ENCODE data around the gene ABLIM1.
"Not testable (repeated sequence)": the region's sequence is repeated elsewhere in the genome, so short reads cannot be mapped to it uniquely, and the experiment has no call there.

ABLIM1 gene

GRCh38 chr10:114658175-114658574, at the start of gene ABLIM1:
Gene ABLIM1, minus strand, starts transcription at chr10:114658275. Its CDS starts 75 bp downstream, at chr10:114658200.
- intact Hi-C loops (cut with DNase I), result no loop called here
- no peak for DNase-seq

- intact Hi-C loops (cut with DNase I), result no loop called here
- DNase-seq, result no peak
Observed at GRCh38 chr10:114706458-114707055, 48.5 kb upstream of the ABLIM1 start.

- intact Hi-C loops (cut with DNase I), result no loop called here
- no peak for DNase-seq
Observed at GRCh38 chr10:114704679-114705078, 46.6 kb upstream of the ABLIM1 start.

- intact Hi-C loops (cut with DNase I), result no loop called here
- DNase-seq, result no peak
Observed at GRCh38 chr10:114703377-114704107, 45.5 kb upstream of the ABLIM1 start.

GRCh38 chr10:114698271-114699061, 40.4 kb upstream of the ABLIM1 start:
- intact Hi-C loops (cut with DNase I), result no loop called here

GRCh38 chr10:114697061-114697598, 39.1 kb upstream of the ABLIM1 start:
- intact Hi-C loops (cut with DNase I), result no loop called here
- peak in 21 of 42 donors; percentile 4 to 73 (median 33) for DNase-seq

More at GRCh38 chr10:114698271-114699061, 40.4 kb upstream of the ABLIM1 start:
- no peak for DNase-seq

- intact Hi-C loops (cut with DNase I); DNase-seq: not testable (repeated sequence)
Observed at GRCh38 chr10:114696301-114696700, 38.2 kb upstream of the ABLIM1 start.

- DNase-seq, result peak in 16 of 42 donors; percentile 14 to 59 (median 36)
- intact Hi-C loops (cut with DNase I), result no loop called here
Observed at GRCh38 chr10:114694752-114695151, 36.7 kb upstream of the ABLIM1 start.

- no peak for DNase-seq
- intact Hi-C loops (cut with DNase I), result no loop called here
Observed at GRCh38 chr10:114694062-114694461, 36.0 kb upstream of the ABLIM1 start.

- no peak for DNase-seq
- intact Hi-C loops (cut with DNase I), result no loop called here
Observed at GRCh38 chr10:114691442-114691941, 33.4 kb upstream of the ABLIM1 start.

- intact Hi-C loops (cut with DNase I), result no loop called here
- no peak for DNase-seq
Observed at GRCh38 chr10:114688786-114689185, 30.7 kb upstream of the ABLIM1 start.

- intact Hi-C loops (cut with DNase I), result no loop called here
- no peak for DNase-seq
Observed at GRCh38 chr10:114687459-114687858, 29.4 kb upstream of the ABLIM1 start.

- intact Hi-C loops (cut with DNase I), result no loop called here
- no peak for DNase-seq
Observed at GRCh38 chr10:114686013-114686412, 27.9 kb upstream of the ABLIM1 start.

GRCh38 chr10:114685456-114685855, 27.4 kb upstream of the ABLIM1 start:
- DNase-seq, result no peak
- intact Hi-C loops (cut with DNase I), result no loop called here

- DNase-seq, result no peak
- intact Hi-C loops (cut with DNase I), result no loop called here
Observed at GRCh38 chr10:114684822-114685209, 26.7 kb upstream of the ABLIM1 start.

- DNase-seq, result peak in 34 of 42 donors; percentile 3 to 80 (median 43)
Observed at GRCh38 chr10:114684084-114684821, 26.2 kb upstream of the ABLIM1 start.

GRCh38 chr10:114683593-114683992, 25.5 kb upstream of the ABLIM1 start:
- intact Hi-C loops (cut with DNase I), result no loop called here
- DNase-seq, result peak in 6 of 42 donors; percentile 11 to 47 (median 23)

More at GRCh38 chr10:114684084-114684821, 26.2 kb upstream of the ABLIM1 start:
- intact Hi-C loops (cut with DNase I), result no loop called here

- intact Hi-C loops (cut with DNase I), result no loop called here
- peak in 1 of 42 donors; percentile 11 for DNase-seq
Observed at GRCh38 chr10:114683162-114683561, 25.1 kb upstream of the ABLIM1 start.

- DNase-seq, result no peak
Observed at GRCh38 chr10:114682532-114682931, 24.5 kb upstream of the ABLIM1 start.

More at GRCh38 chr10:114682532-114682931, 24.5 kb upstream of the ABLIM1 start:
- intact Hi-C loops (cut with DNase I), result no loop called here
